ENCODE results near the gene IQSEC1. TPM values are rescaled to one million over a fixed set of nuclear protein-coding genes. Genes with fewer than 3 reads are reported as not detected.
A peak's percentile ranks its signal among the peaks of the same experiment; 100 is the strongest.

Gene IQSEC1
- total and polyA plus RNA-seq, 2 of the 8 experiments (the other 6 are each of a cell fraction or from before 2014, with no cell fraction given) = 6.8 to 28.8 TPM

- no peak overlapping the region; a peak in 1 of 7 replicates for H3K9ac ChIP-seq (replicated peaks in 1 of 4; ENCODE audit: extremely low read depth in 1 of 4, low read depth in 3 of 4, low read length in 3 of 4)
- POLR2A ChIA-PET (ENCODE audit: partially characterized antibody) = interaction anchor here (0.7 kb wide), 1 partner anchor 191 kb away, joined by 3 read pairs; the partner anchor contains the start of gene RPL32
- no peaks in the 10 kb centered on the region for H4K20me1 ChIP-seq (replicated peaks in 1 of 2; ENCODE audit: control insufficient read depth in 1 of 2, insufficient read depth in 2 of 2, low read length in 2 of 2)
- H3K4ac ChIP-seq (replicated peaks; ENCODE audit: insufficient read length, low read depth, low read length) = no peak overlapping the region
- no peak overlapping the region for H4K5ac ChIP-seq (ENCODE audit: insufficient read length, low read depth, low read length)
- TF ChIP-seq SIRT6 (IDR thresholded peaks at IDR 0.05; ENCODE audit: low read length) (no peak), TEAD4 (IDR thresholded peaks at IDR 0.05; ENCODE audit: low read depth, low read length) (no peak)
- CTCF ChIA-PET (ENCODE audit: partially characterized antibody) = interaction anchor here (0.9 kb wide), 1 partner anchor 60 kb away, joined by 3 read pairs; no protein-coding TSS in a partner anchor
- H3K4me2 ChIP-seq (ENCODE audit: insufficient read depth in 1 of 2, low read depth in 2 of 2, low read length in 2 of 2) = no peak overlapping the region
- H3K27me3 ChIP-seq (replicated peaks in 1 of 4; ENCODE audit: control insufficient read depth in 3 of 4, extremely low read depth in 1 of 4, insufficient read depth in 3 of 4, low read length in 3 of 4) = peaks cover 0 to 2% (median 0%) of the 10 kb centered on the region in 4 experiments; a peak in 1 of 7 replicates
- H3K23ac ChIP-seq (ENCODE audit: insufficient read length) = no peak overlapping the region
- no peaks in the 10 kb centered on the region for H3K9me3 ChIP-seq (ENCODE audit: insufficient read depth in 2 of 2, low read depth in 1 of 2, low read length in 1 of 2)
- H3K4me3 ChIP-seq (ENCODE audit: extremely low read depth in 1 of 4, insufficient read depth in 2 of 4, low read depth in 3 of 4, low read length in 4 of 4) = no peak overlapping the region
- H3K79me2 ChIP-seq (ENCODE audit: control insufficient read depth in 1 of 2, insufficient read depth in 2 of 2, low read length in 2 of 2) = no peaks in the 10 kb centered on the region
- DNase-seq (ENCODE audit: low read depth in 1 of 2, low spot score in 2 of 2) (no peak), FAIRE-seq (no peak)
- no peak overlapping the region for H4K91ac ChIP-seq (replicated peaks; ENCODE audit: insufficient read length, low read length)
- H4K8ac ChIP-seq (ENCODE audit: extremely low read depth, insufficient read depth, low read length) = no peak overlapping the region
- no peak overlapping the region for H3K14ac ChIP-seq (ENCODE audit: insufficient read length)
- no peak overlapping the region for H3K56ac ChIP-seq (replicated peaks; ENCODE audit: insufficient read length, low read depth, low read length)
- no peaks in the 10 kb centered on the region for H3K79me1 ChIP-seq (ENCODE audit: low read depth, low read length)
- H3K36me3 ChIP-seq (ENCODE audit: control insufficient read depth in 2 of 4, insufficient read depth in 4 of 4, low read length in 3 of 4) = no peaks in the 10 kb centered on the region
- no peak overlapping the region for H3K27ac ChIP-seq (ENCODE audit: low read depth, low read length)
- no peak overlapping the region for H2AFZ ChIP-seq (ENCODE audit: low read length)
- 0 out of 2 replicates have a peak overlapping the region, but pooled peaks have one; percentile 8 for H2BK15ac ChIP-seq (ENCODE audit: low read length)
- no peaks in the 10 kb centered on the region for H3K4me1 ChIP-seq (replicated peaks in 1 of 4; ENCODE audit: control insufficient read depth in 3 of 4, insufficient read depth in 4 of 4, low read length in 3 of 4)
- H2BK12ac ChIP-seq (ENCODE audit: low read depth, low read length) = 0 out of 2 replicates have a peak overlapping the region, but pooled peaks have one; percentile 39
- no peak overlapping the region for H2BK120ac ChIP-seq (replicated peaks; ENCODE audit: low read depth, low read length)
- H2BK5ac ChIP-seq (ENCODE audit: low read depth, low read length) = no peak overlapping the region
- H2BK20ac ChIP-seq (ENCODE audit: low read length) = no peak overlapping the region
- no peak overlapping the region for H2AK5ac ChIP-seq (ENCODE audit: low read depth, low read length)
- 90% methylated on average over 13 of the region's 13 CpGs; no CpG with 5 or more reads in 1 of the 2 experiments for WGBS, 2 experiments (ENCODE audit: extremely low coverage in 1 of 2, insufficient coverage in 1 of 2, insufficient read length in 1 of 2, insufficient replicate concordance in 2 of 2, low coverage in 1 of 2, low lambda C conversion rate in 2 of 2, missing lambda C conversion rate in 1 of 2)
- H3K23me2 ChIP-seq (ENCODE audit: low read depth, low read length) = no peaks in the 10 kb centered on the region
- no peak overlapping the region for H3K18ac ChIP-seq (ENCODE audit: extremely low read depth, low read length)
Measured at GRCh38 chr3:13032206-13032605, 41.0 kb downstream of the IQSEC1 start.
